ENCODE data around the gene ATP1B1. TPM values are rescaled to one million over a fixed set of nuclear protein-coding genes. Genes with fewer than 3 reads are reported as not detected.

Gene ATP1B1
- total and polyA plus RNA-seq, 9 of the 15 experiments (the other 6 are each of a cell fraction or from before 2014, with no cell fraction given), result 0.76 to 3.0 (median 1.7) TPM

- CTCF ChIA-PET (ENCODE audit: low intra/inter-chr PET ratio), result no interaction called here
These were observed 16.7 kb upstream of the ATP1B1 start for GRCh38 chr1:169089776-169090175.

GRCh38 chr1:169090308-169090899, 16.1 kb upstream of the ATP1B1 start:
- no peaks in the 10 kb centered on the region for H3K4me1 ChIP-seq (replicated peaks in 1 of 2; ENCODE audit: control insufficient read depth in 2 of 2, insufficient read depth in 2 of 2, low read length in 2 of 2)
- no peaks in the 10 kb centered on the region for H3K9me1 ChIP-seq (ENCODE audit: control insufficient read depth, insufficient read depth, low read length)
- ChIA-PET CTCF (ENCODE audit: low intra/inter-chr PET ratio) (no interaction called here), POLR2A (interaction anchor here (0.6 to 1.0 kb wide), 2 partner anchors 15 to 1596 kb away, joined by 3 to 5 read pairs; partner anchors contain the start of gene ATP1B1)
- no peak for DNase-seq (ENCODE audit: extremely low read depth in 1 of 4, low spot score in 3 of 4)
- no peak overlapping the region for H3K4me2 ChIP-seq (ENCODE audit: insufficient read depth, low read length)
- H3K4me3 ChIP-seq, result no peak overlapping the region
- intact Hi-C loops (cut with micrococcal nuclease), result no loop called here
- 1% methylated on average over 4 of the region's 4 CpGs for WGBS (ENCODE audit: insufficient coverage, low coverage, missing lambda C conversion rate)
- peak; percentile 47 for ATAC-seq
- H2AFZ ChIP-seq (ENCODE audit: low read depth, low read length), result no peak overlapping the region
- no peaks in the 10 kb centered on the region for H3K36me3 ChIP-seq (ENCODE audit: control insufficient read depth, insufficient read depth, low read length)
- TF ChIP-seq SPI1 (IDR thresholded peaks at IDR 0.05; ENCODE audit: borderline replicate concordance, low read depth, low read length), result peak; percentile 25; the same call in 1 of the 2 replicates
- TF ChIP-seq CBX5 (IDR thresholded peaks at IDR 0.05; ENCODE audit: borderline replicate concordance, low read depth), result no peak
- H3K9ac ChIP-seq (ENCODE audit: insufficient read depth in 1 of 2, low read depth in 2 of 2, low read length in 2 of 2), result no peak overlapping the region
- FAIRE-seq, result no peak
- no TSS peak for BruUV-seq (replicated peaks)
- no peaks in the 10 kb centered on the region for H3K79me2 ChIP-seq (ENCODE audit: control insufficient read depth, insufficient read depth, low read length)
- H3K27me3 ChIP-seq (ENCODE audit: control insufficient read depth in 2 of 2, insufficient read depth in 2 of 2, low read length in 2 of 2), result peaks cover 11 to 20% of the 10 kb centered on the region in 2 experiments; a peak in 4 of 5 replicates
- H4K20me1 ChIP-seq (replicated peaks; ENCODE audit: control insufficient read depth, insufficient read depth, low read length), result no peaks in the 10 kb centered on the region
- in situ Hi-C loops (cut with MboI), result no loop called here
- H3K27ac ChIP-seq (ENCODE audit: extremely low read depth, low read depth, low read length), result no peak overlapping the region
- no peaks in the 10 kb centered on the region for H3K9me3 ChIP-seq (replicated peaks; ENCODE audit: control insufficient read depth, insufficient read depth, low read depth, low read length)

More at GRCh38 chr1:169089776-169090175, 16.7 kb upstream of the ATP1B1 start:
- FAIRE-seq (peak; percentile 11), ATAC-seq (no peak), DNase-seq (ENCODE audit: extremely low read depth in 1 of 4, low spot score in 3 of 4) (no peak)
- H3K4me3 ChIP-seq, result no peak overlapping the region
- 0% methylated on average over 2 of the region's 2 CpGs for WGBS (ENCODE audit: insufficient coverage, low coverage, missing lambda C conversion rate)
- POLR2A ChIA-PET, result interaction anchor here (1.0 kb wide), 1 partner anchor 16 kb away, joined by 5 read pairs; the partner anchor contains the start of gene ATP1B1
- H4K20me1 ChIP-seq (replicated peaks; ENCODE audit: control insufficient read depth, insufficient read depth, low read length), result no peaks in the 10 kb centered on the region
- no peak overlapping the region for H2AFZ ChIP-seq (ENCODE audit: low read depth, low read length)
- in situ Hi-C loops (cut with MboI) (no loop called here), intact Hi-C loops (cut with micrococcal nuclease) (no loop called here)
- TF ChIP-seq SAFB (IDR thresholded peaks at IDR 0.05; ENCODE audit: borderline replicate concordance, low read depth, low read length), result no peak
- no peak for TF ChIP-seq SNRNP70 (optimal IDR thresholded peaks at IDR 0.05; ENCODE audit: low read depth, low read length)
- no peak for TF ChIP-seq SMARCE1 (IDR thresholded peaks at IDR 0.05)
- no peak for TF ChIP-seq MIER1 (IDR thresholded peaks at IDR 0.05; ENCODE audit: low read depth)
- TF ChIP-seq TGIF2 (CRISPR knock-in tag; IDR thresholded peaks at IDR 0.05), result no peak
- no peak for TF ChIP-seq ZNF644 (tag; IDR thresholded peaks at IDR 0.05; ENCODE audit: low read depth)
- no peak for TF ChIP-seq ZNF143 (CRISPR knock-in tag; IDR thresholded peaks at IDR 0.05)
- no peak for TF ChIP-seq SETDB1 (IDR thresholded peaks at IDR 0.05; ENCODE audit: low read length)
- no peak for TF ChIP-seq CHD1 (IDR thresholded peaks at IDR 0.05; ENCODE audit: low read length)
- no peak for TF ChIP-seq GABPA (tag; conservative IDR thresholded peaks at IDR 0.05; ENCODE audit: low read depth)
- no peak for TF ChIP-seq MCM7 (IDR thresholded peaks at IDR 0.05)
- no peaks in the 10 kb centered on the region for H3K79me2 ChIP-seq (ENCODE audit: control insufficient read depth, insufficient read depth, low read length)
- no peaks in the 10 kb centered on the region for H3K9me3 ChIP-seq (replicated peaks; ENCODE audit: control insufficient read depth, insufficient read depth, low read depth, low read length)
- no peaks in the 10 kb centered on the region for H3K4me1 ChIP-seq (replicated peaks in 1 of 2; ENCODE audit: control insufficient read depth in 2 of 2, insufficient read depth in 2 of 2, low read length in 2 of 2)
- no peak overlapping the region for H3K4me2 ChIP-seq (ENCODE audit: insufficient read depth, low read length)
- BruUV-seq (replicated peaks), result no TSS peak
- no peaks in the 10 kb centered on the region for H3K9me1 ChIP-seq (ENCODE audit: control insufficient read depth, insufficient read depth, low read length)
- peaks cover 11 to 16% of the 10 kb centered on the region in 2 experiments; a peak in 4 of 5 replicates for H3K27me3 ChIP-seq (ENCODE audit: control insufficient read depth in 2 of 2, insufficient read depth in 2 of 2, low read length in 2 of 2)
- H3K36me3 ChIP-seq (ENCODE audit: control insufficient read depth, insufficient read depth, low read length), result no peaks in the 10 kb centered on the region
- H3K9ac ChIP-seq (ENCODE audit: insufficient read depth in 1 of 2, low read depth in 2 of 2, low read length in 2 of 2), result no peak overlapping the region
- H3K27ac ChIP-seq (ENCODE audit: extremely low read depth, low read depth, low read length), result no peak overlapping the region
